Karpas-422 (cell line): ENCODE data around the gene TERB1. TPM values are rescaled to one million over a fixed set of nuclear protein-coding genes. Genes with fewer than 3 reads are reported as not detected.

Source experiments
- DNase-seq: peaks from one replicate; pipeline ENCODE4 v3.0.0-alpha.2; 2015
- H2AFZ ChIP-seq: fragments of 200-600 bp; sonication (generic); 2 replicates; pipeline ENCODE4 v1.6.1; 2014; ENCODE audit warnings: antibody characterized with exemption, low read length, mixed read lengths
- H3K27ac ChIP-seq: fragments of 200-600 bp; sonication (generic); 2 replicates; pipeline ENCODE4 v1.5.1; 2014; ENCODE audit warnings: mild to moderate bottlenecking, low read length, moderate library complexity
- H3K27me3 ChIP-seq: fragments of 200-600 bp; sonication (generic); 2 replicates; pipeline ENCODE4 v1.6.1; 2014; ENCODE audit warnings: low read length, mixed read lengths
- H3K36me3 ChIP-seq: fragments of 200-600 bp; sonication (generic); 2 replicates; pipeline ENCODE4 v1.6.1; 2014; ENCODE audit warnings: low read length, mixed read lengths; ENCODE audit not compliant: insufficient read depth
- H3K4me1 ChIP-seq: fragments of 200-600 bp; sonication (generic); 2 replicates; pipeline ENCODE4 v1.6.1; 2014; ENCODE audit warnings: mild to moderate bottlenecking, low read length, mixed read lengths
- H3K4me2 ChIP-seq: fragments of 200-600 bp; sonication (generic); 2 replicates; pipeline ENCODE4 v1.6.1; 2014; ENCODE audit warnings: low read length, low read depth, mild to moderate bottlenecking; ENCODE audit not compliant: poor library complexity, severe bottlenecking
- H3K4me3 ChIP-seq: fragments of 200-600 bp; sonication (generic); 2 replicates; pipeline ENCODE4 v1.5.1; 2014; ENCODE audit warnings: mild to moderate bottlenecking, antibody characterized with exemption, low read length, mixed read lengths
- H3K79me2 ChIP-seq: fragments of 200-600 bp; sonication (generic); 2 replicates; pipeline ENCODE4 v1.6.1; 2014; ENCODE audit warnings: mild to moderate bottlenecking, low read length, mixed read lengths
- H3K9ac ChIP-seq: fragments of 200-600 bp; sonication (generic); 2 replicates; pipeline ENCODE4 v1.6.0; 2014; ENCODE audit warnings: low read length
- H3K9me2 ChIP-seq: fragments of 200-600 bp; sonication (generic), shearing (Covaris generic); replicated peaks from 2 replicates; pipeline ENCODE4 v1.6.0; 2014; ENCODE audit warnings: mild to moderate bottlenecking, low read length, moderate library complexity; ENCODE audit not compliant: insufficient read depth
- H3K9me3 ChIP-seq: fragments of 300-700, 200-600 bp; sonication (generic); 2 replicates; pipeline ENCODE4 v1.6.1; 2014; ENCODE audit warnings: low read length, mixed read lengths
- H4K20me1 ChIP-seq: fragments of 200-600 bp; sonication (generic); 2 replicates; pipeline ENCODE4 v1.6.1; 2014; ENCODE audit warnings: mild to moderate bottlenecking, antibody characterized with exemption, low read length, low read depth; ENCODE audit not compliant: insufficient read depth
- total RNA-seq: library from RNA; depleted of rRNA; stranded (reverse); fragments of >200 nt; shearing (Covaris generic); gene quantifications from 2 replicates; pipeline ENCODE4 v1.2.3, GENCODE V29; 2014; ENCODE audit warnings: low replicate concordance

The TERB1 gene
- total RNA-seq, 1 experiment from 2014 or later, result not detected

DNA sequence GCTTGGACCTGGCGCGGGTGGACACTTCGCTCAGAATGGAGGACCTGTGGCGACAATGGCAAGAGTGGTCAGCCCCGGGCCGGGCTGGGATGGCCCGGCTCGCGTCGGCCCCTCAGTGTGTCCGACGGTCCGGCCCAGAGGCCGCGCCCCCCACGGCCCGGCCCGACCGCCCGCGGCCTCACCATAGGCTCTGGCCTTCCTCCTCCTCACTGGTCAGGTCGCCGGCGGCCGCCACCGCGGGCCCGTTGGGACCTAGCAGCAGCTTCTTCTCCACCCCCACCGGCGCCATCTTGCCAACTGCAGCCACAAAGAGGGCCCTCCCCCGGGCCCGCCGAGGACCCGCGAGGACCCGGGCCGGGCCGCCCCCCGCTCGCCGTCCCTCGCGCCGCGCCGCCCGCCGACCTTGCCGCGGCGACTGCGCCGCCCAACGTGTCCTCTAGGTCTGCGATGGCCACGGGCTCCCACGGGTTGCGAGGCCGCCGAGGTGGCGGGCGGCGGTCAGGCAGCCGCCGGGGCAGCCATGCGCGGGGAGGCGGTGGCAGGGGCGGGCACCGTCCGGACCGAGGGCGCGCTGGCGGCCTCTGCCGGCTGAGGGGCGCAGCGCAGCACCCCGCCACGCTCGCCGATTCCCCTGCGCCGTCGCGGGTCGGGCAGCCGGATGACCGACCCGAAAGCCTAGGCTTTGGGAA, 49.9 kb downstream of the TERB1 start, which contains the start of gene DYNC1LI2:
DYNC1LI2 (minus strand) TSS at position 307 of the 689 bp plus-strand sequence; CDS start at position 289, 18 bp downstream.
- H3K9me3 ChIP-seq, result no peaks in the 10 kb centered on the region
- H3K27me3 ChIP-seq, result no peaks in the 10 kb centered on the region
- H3K9ac ChIP-seq, result peak within 1 kb of the TSS; percentile 92
- H2AFZ ChIP-seq, result peak within 1 kb of the TSS; percentile 98
- H3K36me3 ChIP-seq, result peaks cover 12% of the 10 kb centered on the region; the same call in 1 of the 2 replicates
- H3K4me1 ChIP-seq, result peaks cover 23% of the 10 kb centered on the region
- H3K9me2 ChIP-seq, result no peaks in the 10 kb centered on the region
- DNase-seq, result peak; percentile 90
- peak within 1 kb of the TSS; percentile 87 for H3K4me3 ChIP-seq
- peak within 1 kb of the TSS; percentile 9; the same call in 1 of the 2 replicates for H3K27ac ChIP-seq
- H4K20me1 ChIP-seq, result no peaks in the 10 kb centered on the region
- peaks cover 43% of the 10 kb centered on the region for H3K79me2 ChIP-seq
- peak within 1 kb of the TSS; percentile 87 for H3K4me2 ChIP-seq

DNA sequence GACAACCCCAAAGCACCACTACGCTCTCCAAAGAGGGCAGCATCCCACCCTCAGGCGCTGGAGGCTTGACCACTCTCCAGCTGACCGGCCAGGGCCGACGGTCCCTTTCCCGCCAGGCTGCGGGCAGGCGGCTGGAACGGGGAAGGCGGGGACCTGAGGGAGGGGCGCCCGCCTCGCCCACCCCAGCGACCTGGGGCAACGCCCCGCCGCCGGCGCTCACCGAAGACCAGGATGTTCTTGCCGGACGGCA, 50.4 kb downstream of the TERB1 start:
- Histone ChIP-seq H3K4me3 (peak overlapping the region; percentile 87), H3K36me3 (peaks cover 12% of the 10 kb centered on the region; the same call in 1 of the 2 replicates), H2AFZ (peak overlapping the region; percentile 21; the same call in 1 of the 2 replicates), H3K27ac (peak overlapping the region; percentile 9; the same call in 1 of the 2 replicates), H4K20me1 (no peaks in the 10 kb centered on the region), H3K27me3 (no peaks in the 10 kb centered on the region), H3K4me1 (peaks cover 23% of the 10 kb centered on the region), H3K79me2 (peaks cover 46% of the 10 kb centered on the region), H3K9ac (peak overlapping the region; percentile 92), H3K9me2 (no peaks in the 10 kb centered on the region), H3K9me3 (no peaks in the 10 kb centered on the region), H3K4me2 (peak overlapping the region; percentile 87)
- peak; percentile 45 for DNase-seq

GRCh38 chr16:66750279-66751052, 50.9 kb downstream of the TERB1 start:
- H3K27ac ChIP-seq, result no peak overlapping the region; the same call in 1 of the 2 replicates
- H4K20me1 ChIP-seq, result no peaks in the 10 kb centered on the region
- peaks cover 48% of the 10 kb centered on the region for H3K79me2 ChIP-seq

DNA sequence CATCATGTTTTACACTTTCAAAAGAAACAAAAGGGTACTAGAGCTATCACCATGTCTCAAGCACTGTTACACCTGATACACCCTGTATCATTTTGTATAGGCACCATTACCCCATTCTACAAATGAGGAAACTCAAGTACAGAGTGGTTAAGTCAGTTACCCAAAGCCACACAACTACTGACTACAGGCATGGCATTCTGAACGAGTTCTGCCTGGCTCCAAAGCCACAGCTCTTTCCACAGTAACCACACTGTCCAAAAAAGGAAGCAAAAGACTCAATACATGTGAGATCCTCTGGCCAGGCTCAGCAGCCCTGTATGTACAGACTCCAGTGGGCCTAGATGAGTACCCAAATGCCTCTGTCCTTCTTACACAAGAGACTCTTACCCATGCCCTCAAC, 54.7 kb downstream of the TERB1 start:
- Histone ChIP-seq H2AFZ (no peak overlapping the region), H3K9me2 (no peaks in the 10 kb centered on the region), H3K4me3 (no peak overlapping the region), H3K27me3 (no peaks in the 10 kb centered on the region), H3K27ac (no peak overlapping the region), H3K4me2 (no peak overlapping the region), H3K79me2 (peaks cover 58% of the 10 kb centered on the region), H3K36me3 (peaks cover 26% of the 10 kb centered on the region), H3K4me1 (peaks cover 18% of the 10 kb centered on the region), H3K9me3 (no peaks in the 10 kb centered on the region), H4K20me1 (no peaks in the 10 kb centered on the region), H3K9ac (no peak overlapping the region)
- DNase-seq, result no peak

More at GRCh38 chr16:66750279-66751052, 50.9 kb downstream of the TERB1 start:
- DNase-seq, result peak; percentile 49
- H3K4me3 ChIP-seq, result peak overlapping the region; percentile 87
- peaks cover 12% of the 10 kb centered on the region; the same call in 1 of the 2 replicates for H3K36me3 ChIP-seq
- no peaks in the 10 kb centered on the region for H3K27me3 ChIP-seq
- H3K4me2 ChIP-seq, result peak overlapping the region; percentile 87
- no peaks in the 10 kb centered on the region for H3K9me3 ChIP-seq
- peaks cover 23% of the 10 kb centered on the region for H3K4me1 ChIP-seq
- H3K9ac ChIP-seq, result peak overlapping the region; percentile 92
- no peak overlapping the region for H2AFZ ChIP-seq
- no peaks in the 10 kb centered on the region for H3K9me2 ChIP-seq

- H3K36me3 ChIP-seq, result peaks cover 26% of the 10 kb centered on the region
- no peak overlapping the region for H3K27ac ChIP-seq
- no peak overlapping the region for H2AFZ ChIP-seq
- no peaks in the 10 kb centered on the region for H3K27me3 ChIP-seq
- no peaks in the 10 kb centered on the region for H4K20me1 ChIP-seq
- no peak overlapping the region for H3K4me3 ChIP-seq
- H3K9ac ChIP-seq, result no peak overlapping the region
- H3K4me1 ChIP-seq, result peaks cover 18% of the 10 kb centered on the region
- DNase-seq, result no peak
- H3K9me2 ChIP-seq, result no peaks in the 10 kb centered on the region
- no peaks in the 10 kb centered on the region for H3K9me3 ChIP-seq
- no peak overlapping the region for H3K4me2 ChIP-seq
- peaks cover 54% of the 10 kb centered on the region for H3K79me2 ChIP-seq
Measured at GRCh38 chr16:66746048-66746447, 55.3 kb downstream of the TERB1 start.

GRCh38 chr16:66741950-66742808, 59.2 kb downstream of the TERB1 start:
- H3K9me2 ChIP-seq, result no peaks in the 10 kb centered on the region
- H3K36me3 ChIP-seq, result peaks cover 30% of the 10 kb centered on the region
- H3K27me3 ChIP-seq, result no peaks in the 10 kb centered on the region
- no peak overlapping the region for H3K4me3 ChIP-seq
- H3K9ac ChIP-seq, result no peak overlapping the region
- DNase-seq, result no peak
- H3K27ac ChIP-seq, result no peak overlapping the region
- no peak overlapping the region for H3K4me2 ChIP-seq
- no peak overlapping the region for H2AFZ ChIP-seq
- no peaks in the 10 kb centered on the region for H3K9me3 ChIP-seq
- H4K20me1 ChIP-seq, result peaks cover 6% of the 10 kb centered on the region; the same call in 1 of the 2 replicates
- H3K4me1 ChIP-seq, result no peaks in the 10 kb centered on the region
- peaks cover 38% of the 10 kb centered on the region for H3K79me2 ChIP-seq

- peaks cover 36% of the 10 kb centered on the region for H3K36me3 ChIP-seq
- H2AFZ ChIP-seq, result no peak overlapping the region
- H3K9me2 ChIP-seq, result no peaks in the 10 kb centered on the region
- no peak for DNase-seq
- H4K20me1 ChIP-seq, result peaks cover 6% of the 10 kb centered on the region; the same call in 1 of the 2 replicates
- H3K4me1 ChIP-seq, result no peaks in the 10 kb centered on the region
- H3K9me3 ChIP-seq, result no peaks in the 10 kb centered on the region
- peaks cover 34% of the 10 kb centered on the region for H3K79me2 ChIP-seq
- H3K27me3 ChIP-seq, result no peaks in the 10 kb centered on the region
- no peak overlapping the region for H3K4me2 ChIP-seq
- H3K27ac ChIP-seq, result no peak overlapping the region
- H3K9ac ChIP-seq, result no peak overlapping the region
- H3K4me3 ChIP-seq, result no peak overlapping the region
Measured at GRCh38 chr16:66741169-66741900, 60.0 kb downstream of the TERB1 start.
